DMS53 (cell line): ENCODE results near the gene SLC6A18.
A peak's percentile ranks its signal among the peaks of the same experiment; 100 is the strongest.

Source experiments
- DNase-seq: peaks from one replicate; lab custom pipeline; 2025; lab: John Stamatoyannopoulos, UW

Gene SLC6A18, protein sequence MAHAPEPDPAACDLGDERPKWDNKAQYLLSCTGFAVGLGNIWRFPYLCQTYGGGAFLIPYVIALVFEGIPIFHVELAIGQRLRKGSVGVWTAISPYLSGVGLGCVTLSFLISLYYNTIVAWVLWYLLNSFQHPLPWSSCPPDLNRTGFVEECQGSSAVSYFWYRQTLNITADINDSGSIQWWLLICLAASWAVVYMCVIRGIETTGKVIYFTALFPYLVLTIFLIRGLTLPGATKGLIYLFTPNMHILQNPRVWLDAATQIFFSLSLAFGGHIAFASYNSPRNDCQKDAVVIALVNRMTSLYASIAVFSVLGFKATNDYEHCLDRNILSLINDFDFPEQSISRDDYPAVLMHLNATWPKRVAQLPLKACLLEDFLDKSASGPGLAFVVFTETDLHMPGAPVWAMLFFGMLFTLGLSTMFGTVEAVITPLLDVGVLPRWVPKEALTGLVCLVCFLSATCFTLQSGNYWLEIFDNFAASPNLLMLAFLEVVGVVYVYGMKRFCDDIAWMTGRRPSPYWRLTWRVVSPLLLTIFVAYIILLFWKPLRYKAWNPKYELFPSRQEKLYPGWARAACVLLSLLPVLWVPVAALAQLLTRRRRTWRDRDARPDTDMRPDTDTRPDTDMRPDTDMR

DNA sequence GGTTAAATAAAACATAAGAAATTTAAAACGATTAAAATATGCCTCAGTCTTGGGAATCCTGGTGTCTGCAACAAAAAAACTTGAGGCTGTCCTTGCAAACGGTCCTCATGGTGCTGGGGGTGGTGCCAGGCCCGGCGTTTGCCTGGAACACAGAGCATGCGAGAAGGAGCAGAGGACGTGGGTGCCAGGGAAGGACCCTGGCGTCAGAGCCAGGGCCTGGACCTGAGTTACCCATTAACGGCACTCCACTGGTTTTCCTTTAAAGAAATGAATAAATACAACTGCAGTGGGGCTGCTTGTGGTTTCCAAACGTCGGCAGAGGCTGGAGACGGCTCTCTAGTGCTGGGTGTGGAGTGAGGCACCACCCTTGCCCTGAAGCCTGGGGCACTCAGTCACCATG is at the start of gene SLC6A18:
Gene SLC6A18 (plus strand): TSS at position 301 of the 400 bp plus-strand sequence. CDS start 97 bp downstream, at position 398.
- DNase-seq: no peak

DNA sequence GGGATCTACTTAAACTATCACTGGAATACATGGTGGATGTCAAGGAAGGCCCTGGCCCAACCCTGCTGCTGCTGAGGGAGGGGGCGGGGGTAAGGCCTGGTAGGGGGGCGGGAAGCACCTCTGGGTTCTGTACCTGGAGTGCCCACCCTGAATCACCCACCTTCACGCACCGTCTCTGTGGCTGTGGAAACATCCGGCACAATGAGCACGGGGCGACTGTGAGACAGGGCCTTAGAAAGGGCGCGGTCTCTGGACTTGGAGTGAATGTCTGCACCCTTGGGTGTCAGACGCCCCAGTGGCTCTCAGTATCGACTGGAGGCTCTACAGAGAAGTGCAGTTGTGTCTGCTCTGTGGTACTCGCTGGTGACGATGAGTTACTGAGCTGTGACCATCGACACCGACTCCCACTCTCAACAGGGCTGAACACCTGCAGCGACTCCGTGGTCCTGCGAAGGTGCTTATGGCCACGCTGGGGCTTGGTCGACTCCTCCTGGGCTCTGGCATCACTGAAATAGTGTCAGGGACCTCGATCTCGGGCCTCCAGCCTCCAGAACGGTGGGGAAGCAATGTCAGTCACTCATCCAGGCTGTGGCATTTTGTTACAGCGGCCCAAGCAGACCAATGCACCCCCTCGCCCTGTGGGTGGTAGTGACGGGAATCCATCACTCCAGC is 49.2 kb upstream of the SLC6A18 start:
- no peak for DNase-seq

DNA sequence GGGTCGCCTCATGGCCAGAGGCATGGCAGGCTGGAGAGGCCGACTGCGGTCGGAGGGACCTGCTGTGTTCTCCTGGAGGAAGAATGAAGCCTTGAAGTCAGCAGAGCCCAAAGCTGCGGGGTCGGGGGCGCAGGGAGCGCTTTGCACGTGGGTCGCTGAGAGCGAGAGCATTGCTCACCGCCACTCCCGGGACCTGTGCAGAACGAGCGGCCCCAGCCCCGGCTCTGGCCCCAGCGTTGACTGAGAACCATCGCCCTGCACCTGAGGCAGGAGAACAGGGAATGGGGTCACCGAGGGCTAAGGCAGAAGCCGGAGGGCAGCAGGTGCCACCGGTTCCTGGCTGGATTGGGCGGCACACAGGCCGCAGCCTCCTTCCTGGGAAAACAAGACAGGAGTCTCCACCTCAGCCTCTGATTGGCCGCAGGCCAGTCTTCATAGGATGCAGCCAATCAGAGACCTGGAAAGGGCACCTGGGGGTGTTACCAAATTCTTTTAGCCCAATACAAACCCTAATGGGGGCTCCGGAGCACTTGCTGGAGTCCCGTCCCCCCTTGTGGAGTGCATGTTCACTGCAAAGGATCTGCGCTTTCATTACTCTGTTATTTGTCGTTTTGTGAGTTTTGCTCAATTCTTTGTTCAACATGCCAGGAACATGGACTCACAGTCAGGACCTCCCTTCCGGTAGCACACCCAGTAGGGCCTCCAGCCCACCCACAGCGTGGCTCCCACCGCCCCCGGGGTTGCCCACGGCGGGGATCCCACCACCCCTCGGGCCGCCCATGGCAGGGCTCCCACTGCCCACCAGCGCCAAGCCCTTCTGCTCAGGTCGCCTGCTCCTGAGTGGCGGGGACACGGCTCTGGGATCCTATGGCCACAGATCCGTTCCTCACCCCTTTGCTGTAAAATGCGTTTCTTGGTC is 48.4 kb upstream of the SLC6A18 start:
- DNase-seq: no peak

DNA sequence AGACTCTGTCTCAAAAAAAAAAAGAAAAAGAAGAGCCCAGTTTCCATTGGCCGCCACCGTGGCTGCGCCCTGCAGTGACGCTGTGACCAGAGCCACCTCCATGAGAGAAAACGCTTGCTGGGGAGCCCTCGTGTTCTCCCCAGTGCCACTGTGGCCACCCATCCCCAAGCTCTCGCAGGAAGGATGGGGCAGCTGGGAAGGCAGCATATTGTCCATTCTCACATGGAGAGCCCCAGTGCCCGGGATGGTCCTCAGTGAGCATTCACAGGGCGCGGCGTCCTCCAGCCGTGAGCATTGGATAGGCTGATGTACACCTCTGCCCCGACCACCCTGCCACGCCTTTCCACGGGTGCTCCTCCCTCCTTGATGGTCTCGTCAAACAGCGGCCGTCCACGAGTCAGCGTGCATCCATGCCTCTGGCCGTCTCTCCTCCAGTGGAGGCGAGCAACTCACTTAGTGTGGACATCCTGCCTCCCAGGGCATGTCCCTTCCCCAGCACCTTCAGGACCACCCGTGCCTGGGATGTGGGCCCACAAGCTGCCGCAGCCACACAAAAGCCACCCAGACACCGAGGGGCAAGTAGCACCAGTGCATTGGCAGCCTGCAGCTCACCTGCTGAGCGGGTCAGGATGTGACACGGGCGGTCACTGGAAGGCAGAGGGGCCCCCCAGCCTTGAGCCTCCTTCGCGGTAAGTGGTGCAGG is 47.2 kb upstream of the SLC6A18 start:
- no peak for DNase-seq

DNA sequence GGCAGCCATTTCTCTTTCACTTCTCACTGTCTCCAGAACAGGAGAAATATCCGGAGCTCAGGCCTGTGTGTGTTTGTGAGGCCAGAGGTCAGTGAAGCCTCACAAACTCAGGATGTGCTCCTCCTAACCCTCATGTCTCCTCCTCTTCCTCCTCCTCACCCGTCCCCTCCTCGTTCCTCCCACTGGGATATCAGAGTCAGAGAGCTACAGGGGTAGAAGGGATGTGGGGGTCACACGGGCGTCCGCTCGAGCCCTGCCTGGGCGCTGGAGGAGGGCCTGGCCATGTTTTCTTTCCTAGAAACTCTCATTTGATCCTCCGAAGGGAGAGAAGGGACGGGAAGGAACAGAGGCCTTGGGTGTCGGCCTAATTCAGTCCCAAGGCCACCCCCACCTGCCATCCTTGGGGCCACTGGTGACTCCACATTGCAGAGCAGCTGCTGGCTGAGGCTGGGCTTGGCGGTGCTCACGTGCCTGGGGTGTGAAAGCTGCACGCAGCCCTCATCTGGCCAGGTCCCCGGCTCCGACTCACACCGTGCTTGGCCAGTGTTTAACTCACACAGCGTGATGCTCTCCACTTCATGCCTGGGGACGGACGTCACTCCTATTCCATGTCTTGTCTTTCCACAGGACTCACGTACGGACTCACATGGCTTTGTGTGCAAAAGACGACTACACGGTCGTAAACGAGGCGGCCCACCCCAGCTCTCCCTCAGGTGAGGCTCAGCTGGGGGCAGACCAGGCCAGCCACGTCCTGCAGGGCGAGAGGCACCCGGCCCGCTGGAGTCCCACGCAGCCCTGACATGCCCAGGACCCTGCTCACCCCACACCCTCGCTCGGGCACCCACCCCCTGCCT is 46.4 kb upstream of the SLC6A18 start:
- DNase-seq: no peak

- DNase-seq: no peak
Measured at GRCh38 chr5:1179383-1179715, 45.8 kb upstream of the SLC6A18 start.

DNA sequence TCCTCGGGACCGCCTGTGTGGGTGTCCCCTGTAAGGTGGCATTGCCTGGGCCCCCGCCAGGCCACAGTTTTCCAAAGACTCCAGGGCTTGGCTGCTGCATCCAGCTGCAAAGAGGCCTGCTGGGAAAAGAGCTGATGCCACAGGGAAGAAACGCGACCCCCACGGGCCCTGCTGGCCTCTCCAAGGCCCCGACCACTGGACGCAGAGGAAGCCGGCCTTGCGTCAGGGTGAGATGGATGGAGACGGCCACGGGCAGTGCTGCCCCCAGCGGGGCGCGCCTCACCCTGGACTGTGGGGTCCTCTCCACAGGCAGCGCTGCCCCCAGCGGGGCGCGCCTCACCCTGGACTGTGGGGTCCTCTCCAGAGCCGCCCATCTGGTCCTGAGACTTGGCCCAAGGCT is 45.1 kb upstream of the SLC6A18 start:
- DNase-seq: no peak

- DNase-seq: no peak
Measured at GRCh38 chr5:1180841-1181271, 44.3 kb upstream of the SLC6A18 start.

- DNase-seq: no peak
Measured at GRCh38 chr5:1181451-1182359, 43.5 kb upstream of the SLC6A18 start.

- DNase-seq: no peak
Measured at GRCh38 chr5:1182360-1182632, 42.9 kb upstream of the SLC6A18 start.

DNA sequence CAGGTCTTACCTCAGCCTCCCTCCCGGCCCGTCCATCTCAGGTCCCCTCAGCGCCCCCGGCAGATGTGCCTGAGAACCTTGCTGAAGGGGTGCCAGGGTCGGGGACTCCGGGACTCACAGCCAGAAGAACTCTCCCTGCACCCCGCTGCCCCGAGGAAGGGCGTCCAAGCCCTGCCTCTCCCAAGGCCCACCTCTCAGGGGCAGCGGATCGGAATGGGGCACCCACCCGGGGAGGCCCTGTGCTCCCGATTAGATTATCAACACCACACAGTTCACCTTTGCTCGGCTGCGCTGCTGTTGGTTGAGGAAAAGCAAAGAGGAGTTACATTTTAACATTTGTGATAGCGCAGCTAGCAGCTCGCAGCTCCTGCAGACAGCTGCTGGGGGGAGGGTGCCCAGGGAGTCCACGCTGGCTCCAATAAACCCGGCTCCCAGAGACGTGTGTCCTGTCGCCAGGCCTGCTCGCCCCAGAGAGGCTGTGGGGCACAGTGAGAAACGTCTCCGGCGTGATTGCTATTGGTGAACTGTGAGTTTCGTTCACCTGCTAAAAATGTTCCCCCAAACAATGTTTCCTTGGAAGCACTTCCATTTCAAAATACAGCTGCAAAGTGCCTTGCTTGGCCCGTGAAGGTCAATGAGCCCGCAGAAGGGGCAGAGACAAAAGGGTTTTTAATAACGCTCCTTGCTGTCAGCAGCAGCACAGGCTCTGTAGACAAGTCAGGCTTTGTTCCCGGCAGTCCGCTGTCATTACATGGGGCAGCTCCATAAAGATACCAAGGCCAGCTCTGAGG is 42.4 kb upstream of the SLC6A18 start:
- DNase-seq: peak; percentile 40

- DNase-seq: no peak
Measured at GRCh38 chr5:1183424-1184162, 41.6 kb upstream of the SLC6A18 start.

- DNase-seq: no peak
Measured at GRCh38 chr5:1184163-1184470, 41.1 kb upstream of the SLC6A18 start.

- no peak for DNase-seq
Measured at GRCh38 chr5:1184481-1184880, 40.7 kb upstream of the SLC6A18 start.

GRCh38 chr5:1185038-1185627 is 40.0 kb upstream of the SLC6A18 start:
- no peak for DNase-seq

GRCh38 chr5:1185629-1186350 is 39.4 kb upstream of the SLC6A18 start:
- DNase-seq: no peak
